ENCODE measurements around the gene RPA3.

Gene RPA3

DNA sequence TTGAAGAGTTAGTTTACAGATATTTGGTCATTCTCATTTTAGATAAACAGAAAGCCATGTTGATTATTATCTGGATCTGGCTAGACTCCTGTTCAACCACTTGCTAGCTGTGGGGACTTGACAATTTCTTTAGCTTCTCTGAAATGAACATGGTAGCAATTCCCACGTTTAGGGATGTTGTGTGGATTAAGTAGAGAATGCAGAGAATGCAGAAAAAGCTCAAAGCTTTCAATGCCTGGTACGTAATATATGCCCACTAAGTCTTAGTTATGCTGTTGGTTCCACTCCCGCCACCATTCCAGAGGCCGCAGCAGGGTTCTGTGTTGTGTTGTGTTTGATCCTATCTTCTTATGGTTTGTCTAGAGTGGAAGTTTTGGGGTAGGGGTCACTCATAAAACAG, 39.2 kb upstream of the RPA3 start:
- Histone ChIP-seq H3K4me3 (no peak overlapping the region), H3K27ac (no peak overlapping the region)
- TF ChIP-seq, protein P1, sequence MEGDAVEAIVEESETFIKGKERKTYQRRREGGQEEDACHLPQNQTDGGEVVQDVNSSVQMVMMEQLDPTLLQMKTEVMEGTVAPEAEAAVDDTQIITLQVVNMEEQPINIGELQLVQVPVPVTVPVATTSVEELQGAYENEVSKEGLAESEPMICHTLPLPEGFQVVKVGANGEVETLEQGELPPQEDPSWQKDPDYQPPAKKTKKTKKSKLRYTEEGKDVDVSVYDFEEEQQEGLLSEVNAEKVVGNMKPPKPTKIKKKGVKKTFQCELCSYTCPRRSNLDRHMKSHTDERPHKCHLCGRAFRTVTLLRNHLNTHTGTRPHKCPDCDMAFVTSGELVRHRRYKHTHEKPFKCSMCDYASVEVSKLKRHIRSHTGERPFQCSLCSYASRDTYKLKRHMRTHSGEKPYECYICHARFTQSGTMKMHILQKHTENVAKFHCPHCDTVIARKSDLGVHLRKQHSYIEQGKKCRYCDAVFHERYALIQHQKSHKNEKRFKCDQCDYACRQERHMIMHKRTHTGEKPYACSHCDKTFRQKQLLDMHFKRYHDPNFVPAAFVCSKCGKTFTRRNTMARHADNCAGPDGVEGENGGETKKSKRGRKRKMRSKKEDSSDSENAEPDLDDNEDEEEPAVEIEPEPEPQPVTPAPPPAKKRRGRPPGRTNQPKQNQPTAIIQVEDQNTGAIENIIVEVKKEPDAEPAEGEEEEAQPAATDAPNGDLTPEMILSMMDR (IDR thresholded peaks at IDR 0.05), result no peak
- DNase-seq (ENCODE audit: low spot score), result no peak

DNA sequence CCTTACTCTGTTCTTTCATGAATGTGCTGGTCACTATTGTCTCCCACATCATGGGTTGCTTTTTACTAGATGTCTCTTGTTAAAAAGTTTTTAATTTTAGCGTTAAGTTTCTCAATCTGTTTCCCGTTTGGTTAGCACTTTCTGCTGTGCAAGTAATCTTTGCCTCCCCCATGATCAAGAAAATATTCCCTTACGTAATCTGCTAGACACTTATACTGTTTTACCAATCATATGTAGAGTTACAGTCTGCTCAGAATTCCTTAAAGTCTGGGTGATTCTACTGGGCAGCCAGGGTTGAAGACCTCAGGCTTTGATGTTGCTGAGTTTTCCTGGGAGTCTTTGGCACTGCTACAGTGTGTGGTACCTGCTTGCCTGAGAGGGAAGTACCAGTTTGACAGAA, 38.2 kb upstream of the RPA3 start:
- TF ChIP-seq, protein P1 (IDR thresholded peaks at IDR 0.05), result no peak
- no peak overlapping the region for H3K27ac ChIP-seq
- DNase-seq (ENCODE audit: low spot score), result no peak
- no peak overlapping the region for H3K4me3 ChIP-seq

DNA sequence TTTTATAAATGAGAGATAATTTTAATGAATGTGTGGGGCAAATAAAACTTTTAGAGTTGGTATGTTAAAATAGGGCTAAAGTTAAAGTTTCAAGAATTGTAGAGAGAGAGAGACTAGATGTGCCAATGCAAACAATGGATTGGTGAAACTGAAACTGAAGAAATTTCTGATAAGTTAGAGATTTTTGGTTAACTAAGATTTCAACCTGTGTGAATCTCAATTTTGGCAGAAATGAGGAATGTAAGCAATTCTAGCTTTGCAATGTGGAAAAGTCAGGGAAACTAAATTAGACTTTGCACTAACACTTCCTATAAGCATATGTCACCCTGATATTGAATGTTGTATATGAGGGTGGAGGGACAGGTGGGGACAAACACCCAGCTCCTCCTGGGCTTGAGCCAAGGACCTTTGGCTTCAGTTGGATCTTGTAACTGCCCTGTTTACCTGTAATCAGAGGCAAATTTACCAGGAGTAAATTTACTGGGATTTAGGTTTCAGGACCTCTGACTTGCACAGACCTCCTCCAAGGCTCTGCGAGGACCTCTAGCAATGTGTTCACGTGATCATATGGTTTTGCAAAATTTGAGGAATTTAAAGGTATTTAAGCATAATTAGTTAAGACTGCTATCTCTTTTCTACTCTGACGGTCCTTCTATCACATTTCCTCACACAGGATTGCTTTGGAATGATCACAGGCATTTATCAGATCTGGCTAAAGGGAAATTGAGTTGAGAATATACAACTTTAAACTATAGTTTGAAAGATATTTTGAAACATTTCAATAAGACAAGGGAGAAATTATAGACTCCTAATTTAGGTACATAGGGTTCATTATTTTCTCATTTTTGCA, 33.1 kb upstream of the RPA3 start:
- H3K4me3 ChIP-seq, result no peak overlapping the region
- TF ChIP-seq, protein P1 (IDR thresholded peaks at IDR 0.05), result no peak
- no peak for DNase-seq (ENCODE audit: low spot score)
- no peak overlapping the region for H3K27ac ChIP-seq

DNA sequence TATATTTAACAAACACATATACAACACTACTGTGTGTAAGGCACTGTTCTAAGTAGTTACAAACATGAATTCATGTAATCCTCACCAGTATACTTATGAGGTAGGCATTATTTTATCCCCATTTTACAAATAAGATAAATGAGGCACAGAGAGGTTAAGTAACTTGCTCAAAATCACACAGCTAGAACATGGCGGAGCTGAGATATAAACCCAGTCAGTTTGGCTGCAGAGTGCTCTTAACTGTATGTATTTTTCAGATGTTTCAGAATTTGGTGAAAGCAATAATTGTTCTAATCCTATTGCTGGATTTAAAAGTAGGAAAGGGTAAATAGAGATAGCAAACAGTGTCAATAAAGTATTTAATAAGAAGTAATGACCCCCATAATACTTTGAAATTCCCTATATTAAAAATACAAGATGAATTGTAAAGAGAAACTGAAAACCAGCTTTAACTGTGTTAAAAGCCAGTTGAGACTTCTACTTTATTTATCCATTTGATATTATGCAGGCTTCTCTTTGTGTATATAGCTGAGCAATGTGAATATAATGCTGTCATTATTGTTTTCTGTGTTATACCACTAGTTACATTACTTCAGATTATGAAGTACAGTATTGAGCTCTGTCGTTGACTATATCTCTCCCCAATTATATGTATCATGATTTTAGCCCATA, 32.3 kb upstream of the RPA3 start:
- DNase-seq (ENCODE audit: low spot score), result no peak
- TF ChIP-seq, protein P1 (IDR thresholded peaks at IDR 0.05), result no peak
- Histone ChIP-seq H3K4me3 (no peak overlapping the region), H3K27ac (no peak overlapping the region)

DNA sequence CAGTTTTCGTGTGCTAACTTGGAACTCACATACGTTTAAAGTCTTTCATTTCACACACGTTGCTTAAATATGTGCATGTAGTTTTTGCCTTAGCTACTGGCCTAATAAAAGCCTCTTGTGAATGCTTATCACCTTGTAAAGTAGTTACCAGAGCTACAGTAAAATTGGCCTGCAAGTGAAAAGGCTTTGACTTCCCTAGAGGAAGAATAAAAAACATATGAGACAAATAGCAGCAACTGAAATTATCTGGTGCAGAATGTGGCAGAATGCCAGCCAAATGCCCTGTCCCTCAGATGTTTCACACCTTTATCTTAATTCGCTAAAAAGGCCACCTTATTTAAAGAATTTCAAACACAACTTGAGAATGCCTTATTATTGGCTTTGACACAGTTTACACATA, 28.1 kb upstream of the RPA3 start:
- TF ChIP-seq, protein P1 (IDR thresholded peaks at IDR 0.05), result no peak
- no peak overlapping the region for H3K4me3 ChIP-seq
- H3K27ac ChIP-seq, result no peak overlapping the region
- no peak for DNase-seq (ENCODE audit: low spot score)

DNA sequence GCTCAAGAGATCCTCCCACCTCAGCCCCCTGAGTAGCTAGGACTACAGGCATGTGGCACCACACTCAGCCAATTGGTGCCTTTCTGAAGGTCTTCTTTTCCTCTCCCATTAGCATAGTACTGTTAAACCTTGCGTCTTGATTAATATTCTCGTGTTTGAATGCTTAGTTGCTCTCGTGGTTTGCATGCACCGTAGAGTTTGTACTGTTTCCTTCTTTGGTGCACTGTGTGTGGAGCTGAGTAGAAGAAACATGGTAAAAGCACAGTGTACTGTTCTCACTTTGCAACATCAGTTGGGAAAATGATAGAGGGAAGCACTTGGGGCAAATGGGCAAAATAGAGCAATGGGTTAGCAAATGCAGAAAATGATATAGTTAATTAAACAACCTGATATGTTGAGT, 27.6 kb upstream of the RPA3 start:
- Histone ChIP-seq H3K27ac (no peak overlapping the region), H3K4me3 (no peak overlapping the region)
- no peak for DNase-seq (ENCODE audit: low spot score)
- TF ChIP-seq, protein P1 (IDR thresholded peaks at IDR 0.05), result no peak

DNA sequence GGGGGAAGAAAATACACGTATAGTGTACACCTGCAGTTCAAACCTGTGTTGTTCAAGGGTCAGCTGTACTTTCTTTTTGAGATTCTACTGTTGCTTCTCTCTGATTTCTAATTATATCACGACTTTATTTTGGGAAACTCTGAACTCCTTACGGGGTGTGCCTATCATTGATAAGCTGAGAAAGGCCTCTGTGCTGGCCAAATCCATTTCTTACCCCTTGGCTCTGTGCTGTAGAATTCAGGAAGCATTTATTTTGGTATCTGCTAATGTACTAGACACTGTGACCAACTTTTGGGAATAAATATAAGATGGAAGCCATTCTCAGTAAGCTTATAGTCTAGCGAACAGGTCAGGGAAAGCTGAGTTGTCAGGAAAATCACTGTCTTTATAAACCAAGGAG, 26.9 kb upstream of the RPA3 start:
- no peak overlapping the region for H3K4me3 ChIP-seq
- TF ChIP-seq, protein P1 (IDR thresholded peaks at IDR 0.05), result no peak
- no peak for DNase-seq (ENCODE audit: low spot score)
- H3K27ac ChIP-seq, result no peak overlapping the region
